ENCODE measurements around the gene CLEC1A. TPM values are rescaled to one million over a fixed set of nuclear protein-coding genes. Genes with fewer than 3 reads are reported as not detected.

Gene CLEC1A
- total RNA-seq, 4 donors from 2014 or later, result 0.76 to 4.2 (median 1.9) TPM; not detected in 1

DNA sequence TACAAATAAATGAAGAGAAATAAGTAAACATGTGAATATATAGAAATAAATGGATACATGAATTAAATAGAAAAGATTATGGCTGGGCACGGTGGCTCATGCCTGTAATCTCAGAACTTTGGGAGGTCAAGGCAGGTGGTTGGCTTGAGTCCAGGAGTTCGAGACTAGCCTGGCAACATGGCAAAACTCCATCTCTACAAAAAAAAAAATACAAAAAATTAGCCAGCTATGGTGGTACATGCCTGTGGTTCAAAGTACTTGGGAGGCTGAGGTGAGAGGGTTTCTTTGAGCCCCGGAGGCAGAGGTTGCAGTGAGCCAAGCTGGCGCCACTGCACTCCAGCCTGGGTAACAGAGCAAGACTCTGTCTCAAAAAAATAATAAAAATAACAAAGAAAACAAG, 36.3 kb upstream of the CLEC1A start:
- 37 to 70% methylated on average over 4 of the region's 4 CpGs for WGBS, 2 donors
- Histone ChIP-seq H3K4me1 (peaks cover 0 to 39% (median 12%) of the 10 kb centered on the region in 3 donors), H3K27me3 (no peaks in the 10 kb centered on the region), H3K36me3 (no peaks in the 10 kb centered on the region), H3K27ac (no peak overlapping the region), H3K9me3 (no peaks in the 10 kb centered on the region), H3K4me3 (no peak overlapping the region)
- TF ChIP-seq POLR2A (IDR thresholded peaks at IDR 0.05) (no peak), CTCF (IDR thresholded peaks at IDR 0.05) (no peak)
- DNase-seq, result no peak
- intact Hi-C loops (cut with DNase I), result loop anchor here (5.0 kb wide), 1 partner anchor 103 kb away; the partner anchor contains the start of gene CLEC9A

GRCh38 chr12:10132850-10133370, 34.1 kb upstream of the CLEC1A start:
- TF ChIP-seq POLR2A (IDR thresholded peaks at IDR 0.05), result no peak
- no peaks in the 10 kb centered on the region for H3K27me3 ChIP-seq
- intact Hi-C loops (cut with DNase I), result no loop called here

GRCh38 chr12:10131111-10131690, 32.4 kb upstream of the CLEC1A start:
- intact Hi-C loops (cut with DNase I), result no loop called here
- TF ChIP-seq POLR2A (IDR thresholded peaks at IDR 0.05), result no peak
- TF ChIP-seq CTCF (IDR thresholded peaks at IDR 0.05), result no peak
- H3K27ac ChIP-seq, result peak overlapping the region; percentile 72 to 85 (median 80)
- H3K36me3 ChIP-seq, result no peaks in the 10 kb centered on the region
- no peaks in the 10 kb centered on the region for H3K27me3 ChIP-seq
- H3K4me3 ChIP-seq, result no peak overlapping the region
- H3K4me1 ChIP-seq, result peaks cover 0 to 51% (median 12%) of the 10 kb centered on the region in 3 donors
- 51 to 58% methylated on average over 2 of the region's 2 CpGs for WGBS, 2 donors
- no peaks in the 10 kb centered on the region for H3K9me3 ChIP-seq
- no peak for DNase-seq

More at GRCh38 chr12:10132850-10133370, 34.1 kb upstream of the CLEC1A start:
- H3K36me3 ChIP-seq, result no peaks in the 10 kb centered on the region
- no peak for DNase-seq
- no peak overlapping the region for H3K4me3 ChIP-seq
- H3K4me1 ChIP-seq, result peaks cover 0 to 57% (median 12%) of the 10 kb centered on the region in 3 donors
- no peaks in the 10 kb centered on the region for H3K9me3 ChIP-seq
- 69 to 76% methylated on average over 6 of the region's 6 CpGs for WGBS, 2 donors
- H3K27ac ChIP-seq, result peak overlapping the region in 1 of 4 donors; percentile 30

- no peak for DNase-seq
- H3K4me3 ChIP-seq, result peak within 1 kb of the TSS; percentile 33 to 60 (median 34)
- peak in 1 of 4 donors; percentile 38 for TF ChIP-seq POLR2A (IDR thresholded peaks at IDR 0.05)
- no peak for TF ChIP-seq CTCF (IDR thresholded peaks at IDR 0.05)
- intact Hi-C loops (cut with DNase I), result no loop called here
- WGBS, 2 donors, result 23 to 31% methylated on average over 1 of the region's 1 CpG
- no peaks in the 10 kb centered on the region for H3K9me3 ChIP-seq
- H3K27me3 ChIP-seq, result no peaks in the 10 kb centered on the region
- peak within 1 kb of the TSS; percentile 72 to 85 (median 80) for H3K27ac ChIP-seq
- H3K4me1 ChIP-seq, result peaks cover 0 to 47% (median 12%) of the 10 kb centered on the region in 3 donors
- no peaks in the 10 kb centered on the region for H3K36me3 ChIP-seq
Measured at GRCh38 chr12:10130042-10130441, 31.3 kb upstream of the CLEC1A start, which contains the start of gene CLEC7A. Gene CLEC7A (minus strand): TSS chr12:10130199. CDS start chr12:10130082, 117 bp downstream.

DNA sequence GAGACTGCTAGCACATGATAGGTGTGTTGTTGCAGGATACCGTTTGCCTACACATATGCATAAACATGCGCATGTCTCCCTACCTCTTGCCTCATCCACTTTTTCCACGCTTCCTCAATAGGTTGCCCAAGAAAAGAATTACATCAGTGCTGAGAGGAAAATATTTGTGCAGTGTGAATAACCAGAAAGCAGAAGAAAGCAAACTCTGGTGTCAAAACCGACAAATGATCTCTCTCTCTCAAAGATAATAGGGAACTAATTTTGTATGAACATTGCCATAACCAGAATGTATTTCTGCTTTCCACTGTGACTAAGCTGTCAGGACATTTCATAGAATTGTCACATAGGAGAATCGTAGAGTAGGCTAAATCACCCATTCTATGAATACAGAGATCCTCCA, 29.9 kb upstream of the CLEC1A start:
- Histone ChIP-seq H3K27ac (peak overlapping the region; percentile 70 to 85 (median 74)), H3K27me3 (no peaks in the 10 kb centered on the region), H3K36me3 (no peaks in the 10 kb centered on the region), H3K4me3 (peak overlapping the region; percentile 33 to 60 (median 34)), H3K4me1 (peaks cover 0 to 47% (median 12%) of the 10 kb centered on the region in 3 donors), H3K9me3 (no peaks in the 10 kb centered on the region)
- TF ChIP-seq CTCF (IDR thresholded peaks at IDR 0.05) (no peak), POLR2A (IDR thresholded peaks at IDR 0.05) (peak in 1 of 4 donors; percentile 29)
- DNase-seq, result no peak
- WGBS, 2 donors, result 30 to 34% methylated on average over 5 of the region's 5 CpGs
- intact Hi-C loops (cut with DNase I), result no loop called here
